HG03342 (cell line): Measurements from ENCODE around the gene PDXK.

ENCODE experiments used
- ATAC-seq: cut with Tn5 transposase; IDR thresholded peaks from one replicate; pipeline ENCODE4 v1.9.1; 2021; ENCODE audit warnings: mild to moderate bottlenecking, moderate library complexity; ENCODE audit not compliant: unreplicated experiment

PDXK gene

DNA sequence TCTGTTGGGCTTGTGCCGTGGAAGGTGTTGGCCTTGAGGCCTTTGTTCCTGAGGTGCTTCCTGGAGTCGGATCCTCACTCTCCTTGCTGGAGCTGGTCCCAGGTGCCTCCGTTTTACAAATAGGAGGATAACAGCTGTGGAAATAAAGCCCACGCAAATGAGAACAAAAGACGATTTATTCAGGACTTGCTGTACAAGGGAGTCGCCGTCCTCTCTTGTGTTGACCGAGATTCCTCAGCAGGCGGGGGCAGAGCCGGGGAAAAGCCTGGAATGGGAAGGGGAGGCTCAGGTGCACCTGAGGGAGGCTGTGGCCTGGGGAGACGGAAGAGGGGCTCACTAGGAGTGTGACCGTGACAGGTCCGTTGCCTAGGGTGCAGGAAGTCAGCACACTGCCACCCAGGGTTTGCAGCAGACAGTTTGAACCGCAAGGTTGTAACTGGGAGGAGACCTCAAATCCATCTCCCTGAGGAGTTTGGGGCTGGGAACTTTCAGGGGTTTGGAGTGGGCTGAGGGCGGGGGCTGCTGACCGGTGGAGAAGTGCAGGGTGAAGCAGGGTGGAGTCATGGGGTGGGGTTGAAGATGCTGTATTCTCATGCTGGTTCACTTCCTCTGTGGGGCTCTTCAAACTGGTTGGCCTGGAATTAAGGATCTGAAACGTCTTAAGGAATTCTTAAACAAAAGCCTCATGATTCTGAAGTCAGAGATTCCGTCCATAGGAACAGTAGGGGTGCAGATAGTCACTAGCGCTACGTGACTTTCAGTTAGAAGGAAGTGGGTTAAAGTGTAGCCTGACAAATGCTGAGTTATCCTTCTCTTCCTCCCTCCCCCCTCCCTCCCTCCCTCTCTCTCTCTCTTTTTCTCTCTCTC, 59.8 kb downstream of the PDXK start:
- ATAC-seq: no peak

DNA sequence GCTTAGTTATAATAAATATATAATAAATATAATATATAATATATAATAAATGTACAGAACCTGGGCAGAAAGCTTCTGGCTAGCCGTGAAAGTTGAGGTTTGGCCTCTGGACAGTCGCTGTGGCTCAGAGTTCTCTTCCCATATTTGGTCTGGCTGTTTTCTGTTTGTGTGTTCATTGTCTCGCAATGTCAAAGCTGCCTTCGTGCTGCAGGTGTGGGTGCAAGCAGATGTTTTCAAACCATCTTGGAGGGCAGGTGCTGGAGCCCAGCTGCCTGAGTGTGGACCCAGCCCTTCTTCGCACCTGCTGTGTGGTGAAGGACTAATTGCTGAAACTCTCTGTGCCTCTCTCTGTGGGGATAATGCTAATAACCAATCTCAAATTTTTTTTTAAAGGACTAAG, 60.7 kb downstream of the PDXK start:
- no peak for ATAC-seq

DNA sequence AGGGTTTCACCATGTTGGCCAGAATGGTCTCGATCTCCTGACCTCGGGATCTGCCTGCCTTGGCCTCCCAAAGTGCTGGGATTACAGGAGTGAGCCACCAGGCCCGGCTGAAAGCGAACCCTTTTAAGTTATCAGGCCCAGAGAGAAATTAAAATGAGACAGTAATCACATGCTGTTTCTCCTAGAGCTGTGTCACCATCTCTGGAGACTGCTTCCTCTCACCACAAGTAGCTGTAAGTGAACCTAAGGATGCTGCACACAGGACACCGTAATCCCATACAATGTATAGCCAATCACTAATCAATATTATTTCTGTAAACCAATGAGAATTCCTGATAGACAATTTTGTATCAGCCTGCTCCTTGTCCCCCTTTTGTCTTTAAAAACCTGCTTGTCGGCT, 62.9 kb downstream of the PDXK start:
- no peak for ATAC-seq

DNA sequence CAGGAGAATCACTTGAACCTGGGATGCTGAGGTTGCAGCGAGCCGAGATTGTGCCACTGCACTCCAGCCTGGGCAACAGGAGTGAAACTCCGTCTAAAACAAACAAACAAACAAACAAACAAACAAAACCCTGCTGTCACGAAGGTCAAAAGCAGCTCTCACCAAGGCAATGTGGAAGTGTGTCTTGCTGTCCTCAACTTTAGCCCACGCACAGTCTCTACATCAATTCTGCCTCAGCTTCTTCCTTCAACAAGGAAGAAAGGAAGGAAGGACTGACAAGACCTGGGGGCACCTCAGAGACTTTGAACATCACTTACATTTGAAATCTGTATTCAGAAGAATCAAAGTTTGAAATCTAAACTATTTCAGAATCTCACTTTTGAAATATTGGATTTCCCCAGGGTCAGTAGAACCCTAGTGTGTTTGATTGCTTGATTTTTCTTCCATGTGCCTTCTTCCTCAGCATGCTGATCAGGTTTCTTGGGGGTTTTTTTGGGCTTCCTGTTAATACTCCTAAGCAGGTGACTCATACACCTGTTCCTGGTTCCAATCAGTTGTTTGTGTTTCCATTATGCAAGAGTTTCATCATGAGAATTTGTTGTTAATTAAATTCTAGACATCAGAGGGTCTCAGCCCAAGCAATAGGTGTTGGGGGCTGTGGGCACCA, 63.6 kb downstream of the PDXK start:
- ATAC-seq: no peak

DNA sequence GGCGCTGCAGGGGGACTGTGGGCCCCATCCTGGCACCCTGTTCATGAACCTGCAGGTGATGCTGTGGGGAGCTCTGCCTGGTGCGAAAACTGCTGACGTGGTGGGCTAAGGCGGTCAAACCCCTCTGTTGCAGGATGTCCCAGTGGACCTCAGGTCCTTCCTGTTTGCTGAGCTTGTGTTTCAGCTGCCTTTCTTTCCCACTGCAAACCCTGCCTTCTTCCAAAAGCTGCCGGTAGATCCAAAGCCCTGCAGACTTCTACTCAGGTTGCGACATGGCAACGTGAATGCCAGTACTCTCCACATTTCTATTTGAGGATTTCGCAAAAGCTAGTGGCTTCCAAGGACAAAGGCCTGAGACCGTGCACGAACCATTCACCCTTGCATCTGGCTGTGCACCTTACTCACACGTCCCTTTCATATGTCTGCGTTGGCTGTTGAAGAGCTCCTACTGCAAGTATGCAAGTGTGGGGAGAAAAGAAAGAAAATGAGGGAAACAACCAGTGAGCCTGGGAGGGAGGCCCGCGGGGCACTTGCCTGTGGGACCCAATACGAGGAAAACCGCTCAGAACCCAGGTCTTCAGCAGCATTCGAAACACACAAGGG, 64.3 kb downstream of the PDXK start:
- no peak for ATAC-seq

DNA sequence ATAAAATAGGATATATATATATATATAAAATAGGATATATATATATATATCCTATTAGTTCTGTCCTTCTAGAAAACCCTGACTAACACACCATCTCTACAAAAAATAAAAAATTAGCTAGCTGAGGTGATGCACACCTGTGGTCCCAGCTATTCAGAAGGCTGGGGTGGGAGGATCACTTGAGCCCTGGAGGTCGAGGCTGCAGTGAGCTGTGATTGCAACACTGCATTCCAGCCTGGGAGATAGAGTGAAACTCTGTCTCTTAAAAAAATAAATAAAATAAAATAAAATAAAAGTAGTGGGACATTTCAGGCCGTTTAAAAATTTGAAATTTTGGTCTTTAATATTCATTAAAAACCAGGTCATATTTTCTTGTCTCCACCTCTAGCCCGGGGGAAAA, 66.2 kb downstream of the PDXK start:
- ATAC-seq: no peak

DNA sequence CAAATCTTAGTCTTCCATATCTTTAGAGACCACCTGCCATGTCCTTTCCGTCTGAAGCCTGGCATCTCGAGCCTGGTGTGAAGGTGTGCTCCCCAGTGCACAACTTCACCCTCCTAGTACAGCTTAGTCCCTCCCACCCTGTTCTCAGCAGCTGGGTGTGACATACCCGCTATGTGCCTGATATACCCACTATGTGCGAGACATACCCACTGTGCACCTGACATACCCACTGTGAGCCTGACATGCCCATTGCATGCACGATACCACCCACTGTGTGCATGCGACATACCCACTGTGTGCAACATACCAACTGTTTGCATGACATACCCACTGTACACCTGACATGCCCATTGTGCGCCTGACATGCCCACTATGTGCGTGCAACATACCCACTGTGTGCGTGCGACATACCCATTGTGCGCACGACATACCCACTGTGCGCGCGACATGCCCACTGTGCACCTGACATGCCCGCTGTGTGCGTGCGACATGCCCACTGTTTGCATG, 67.4 kb downstream of the PDXK start:
- no peak for ATAC-seq

DNA sequence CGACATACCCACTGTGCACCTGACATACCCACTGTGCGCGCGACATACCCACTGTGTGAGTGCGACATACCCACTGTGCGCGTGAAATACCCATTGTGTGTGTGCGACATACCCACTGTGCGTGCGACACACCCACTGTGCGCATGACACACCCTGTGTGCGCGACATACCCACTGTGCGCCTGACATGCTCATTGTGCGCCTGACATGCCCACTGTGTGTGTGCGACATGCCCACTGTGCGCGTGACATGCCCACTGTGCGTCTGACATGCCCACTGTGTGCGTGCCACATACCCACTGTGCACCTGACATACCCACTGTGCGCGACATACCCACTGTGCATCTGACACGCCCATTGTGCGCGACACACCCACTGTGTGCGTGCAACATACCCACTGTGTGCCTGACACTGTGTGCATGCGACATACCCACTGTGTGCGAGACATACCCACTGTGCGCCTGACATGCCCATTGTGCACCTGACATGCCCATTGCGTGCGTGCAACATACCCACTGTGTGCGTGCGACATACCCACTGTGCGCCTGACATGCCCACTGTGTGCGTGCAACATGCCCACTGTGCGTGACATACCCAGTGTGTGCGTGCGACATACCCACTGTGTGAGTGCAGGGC, 68.0 kb downstream of the PDXK start:
- no peak for ATAC-seq

DNA sequence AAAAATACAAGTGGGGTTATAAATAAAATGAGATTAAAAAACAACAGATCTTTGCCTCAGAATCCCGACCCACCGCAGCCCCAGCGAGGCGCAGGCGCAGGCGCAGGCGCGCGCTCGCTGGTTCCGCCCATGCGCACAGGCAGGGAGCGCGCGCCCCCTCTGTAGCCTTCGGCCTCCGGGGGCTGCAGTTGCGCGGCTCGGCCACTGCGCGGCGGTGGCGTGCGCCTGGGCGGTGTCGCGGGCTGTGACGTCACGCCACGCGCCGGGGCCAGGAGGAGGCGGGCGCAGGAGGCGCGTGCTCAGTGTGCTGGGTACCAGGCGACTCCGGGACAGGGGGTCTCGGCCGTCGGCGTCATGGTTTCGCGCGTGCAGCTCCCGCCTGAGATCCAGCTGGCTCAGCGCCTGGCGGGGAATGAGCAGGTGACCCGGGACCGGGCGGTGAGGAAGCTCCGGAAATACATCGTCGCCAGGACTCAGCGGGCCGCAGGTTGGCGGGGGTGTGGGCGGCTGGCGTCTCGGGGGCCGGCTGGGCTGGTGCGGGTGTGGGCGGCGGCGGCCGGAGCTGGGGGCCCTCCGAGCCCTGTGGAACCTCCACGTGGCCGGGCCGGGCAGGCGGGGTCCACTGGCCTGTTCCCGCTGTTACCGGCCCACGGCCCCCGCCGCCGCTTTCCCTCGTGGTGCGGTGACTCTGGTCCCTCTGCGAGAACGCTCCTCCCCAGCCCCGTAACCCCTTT, 70.5 kb downstream of the PDXK start, which contains the start of gene RRP1:
Gene RRP1 (plus strand): TSS at position 302 of the 734 bp plus-strand sequence. CDS start 53 bp downstream, at position 355.
- peak; percentile 80 for ATAC-seq

DNA sequence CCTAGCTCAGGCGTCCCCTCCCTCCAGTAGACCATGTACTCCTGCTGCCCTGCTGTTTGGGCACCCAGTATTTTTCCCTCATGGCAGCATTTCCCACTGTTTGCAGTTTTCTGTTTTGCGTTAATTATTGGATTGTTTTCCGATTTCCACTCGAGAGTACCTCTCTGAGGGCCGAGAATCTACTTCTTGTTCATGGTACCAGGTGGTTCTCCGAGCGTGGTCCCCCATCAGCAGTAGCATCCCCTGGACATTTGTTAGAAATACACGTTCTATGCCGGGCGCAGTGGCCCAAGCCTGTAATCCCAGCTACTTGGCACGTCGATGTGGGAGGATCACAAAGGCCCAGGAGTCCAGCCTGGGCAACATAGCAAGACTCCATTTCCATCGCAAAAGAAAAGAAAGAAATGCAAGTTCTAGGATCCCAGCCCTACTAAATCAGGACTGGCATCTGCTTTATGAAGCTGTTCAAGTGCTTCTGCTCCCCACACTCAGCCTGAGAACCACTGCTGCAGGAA, 71.1 kb downstream of the PDXK start:
- no peak for ATAC-seq

DNA sequence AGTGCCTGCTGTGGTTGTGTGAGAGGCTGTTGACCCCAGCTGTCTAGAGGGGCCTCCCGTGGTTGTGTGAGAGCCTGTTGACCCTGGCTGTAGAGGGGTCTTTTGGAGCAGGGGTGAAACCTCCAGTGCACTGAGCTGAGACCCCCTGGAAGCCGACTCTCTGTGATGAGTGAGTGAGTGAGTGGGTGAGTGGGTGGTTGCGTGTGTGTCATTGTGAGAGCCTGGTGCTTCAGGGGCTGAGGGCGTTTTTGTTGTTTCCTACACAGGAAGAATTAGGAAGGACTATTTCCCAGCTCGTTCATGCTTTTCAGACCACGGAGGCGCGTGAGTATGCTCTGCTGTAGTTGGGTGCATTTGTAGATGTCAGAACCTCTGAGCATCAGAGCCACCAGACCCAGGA, 73.5 kb downstream of the PDXK start:
- ATAC-seq: no peak

DNA sequence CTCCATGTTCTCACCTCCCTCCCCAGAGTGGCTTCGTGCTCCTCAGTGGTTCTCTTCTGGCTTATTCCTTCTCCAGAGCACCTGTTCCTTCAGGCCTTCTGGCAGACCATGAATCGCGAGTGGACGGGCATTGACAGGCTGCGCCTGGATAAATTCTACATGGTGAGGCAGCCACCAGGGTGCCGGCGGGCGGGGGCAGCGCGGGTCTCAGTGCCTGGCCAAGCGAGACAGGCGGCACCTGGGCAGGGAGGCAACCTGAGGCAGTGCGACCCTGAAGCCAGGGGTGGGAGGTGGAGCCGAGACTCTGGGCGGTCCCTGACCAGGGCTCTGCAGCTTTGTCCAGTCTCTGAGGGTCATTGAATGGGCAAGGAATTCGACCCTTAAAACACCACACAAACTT, 74.3 kb downstream of the PDXK start:
- ATAC-seq: no peak

DNA sequence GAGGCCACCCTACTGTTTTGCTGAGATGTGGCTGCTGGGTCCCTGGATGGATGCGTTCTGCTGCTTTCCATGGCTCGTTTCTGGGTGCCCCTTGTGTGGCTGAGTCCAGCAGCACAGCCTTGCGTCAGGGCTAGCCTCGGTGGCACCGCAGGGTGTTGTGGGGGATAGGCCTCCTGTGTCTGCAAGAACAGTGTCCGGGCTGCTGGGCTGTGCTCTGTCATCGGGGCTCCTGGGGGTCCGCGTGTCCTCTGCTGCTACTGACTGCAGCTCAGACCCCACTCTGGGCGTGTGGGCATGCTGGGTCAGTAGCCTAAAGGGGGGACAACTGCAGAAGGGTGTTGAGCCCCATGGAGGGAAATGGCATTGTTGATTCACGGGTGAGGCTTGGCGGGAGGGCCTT, 75.4 kb downstream of the PDXK start:
- ATAC-seq: no peak

DNA sequence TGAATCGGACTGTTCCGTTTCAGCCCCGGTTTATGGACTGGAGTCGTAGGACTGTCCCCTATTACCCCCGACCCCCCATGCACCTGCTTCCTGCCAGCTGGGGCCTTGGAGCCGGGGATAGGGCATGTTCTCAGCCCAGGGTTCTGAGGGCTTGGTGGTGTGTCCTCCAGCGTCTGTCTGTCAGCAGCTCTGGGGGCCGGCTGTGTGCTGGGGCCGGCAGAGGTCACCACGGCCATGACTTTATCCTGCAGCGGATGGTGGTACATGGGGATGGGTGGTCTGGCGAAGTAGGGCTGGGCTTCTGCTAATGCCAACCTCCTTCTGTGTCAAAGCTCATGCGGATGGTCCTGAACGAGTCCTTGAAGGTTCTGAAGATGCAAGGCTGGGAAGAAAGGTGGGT, 75.9 kb downstream of the PDXK start:
- ATAC-seq: no peak

DNA sequence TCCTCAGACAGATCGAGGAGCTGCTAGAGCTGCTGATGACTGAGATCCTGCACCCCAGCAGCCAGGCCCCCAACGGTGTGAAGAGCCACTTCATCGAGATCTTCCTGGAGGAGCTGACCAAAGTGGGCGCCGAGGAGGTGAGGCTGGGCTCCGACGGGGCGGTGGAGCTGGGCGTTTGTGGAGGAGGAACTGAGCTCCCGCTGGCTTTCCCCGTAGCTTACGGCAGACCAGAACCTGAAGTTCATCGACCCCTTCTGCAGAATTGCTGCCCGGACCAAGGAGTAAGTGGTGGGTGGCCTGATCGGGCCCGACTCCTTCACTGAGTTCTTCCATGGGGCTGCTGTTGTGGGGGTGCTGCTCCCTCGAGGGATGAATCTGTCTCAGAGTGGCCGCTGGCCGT, 78.5 kb downstream of the PDXK start:
- ATAC-seq: no peak

DNA sequence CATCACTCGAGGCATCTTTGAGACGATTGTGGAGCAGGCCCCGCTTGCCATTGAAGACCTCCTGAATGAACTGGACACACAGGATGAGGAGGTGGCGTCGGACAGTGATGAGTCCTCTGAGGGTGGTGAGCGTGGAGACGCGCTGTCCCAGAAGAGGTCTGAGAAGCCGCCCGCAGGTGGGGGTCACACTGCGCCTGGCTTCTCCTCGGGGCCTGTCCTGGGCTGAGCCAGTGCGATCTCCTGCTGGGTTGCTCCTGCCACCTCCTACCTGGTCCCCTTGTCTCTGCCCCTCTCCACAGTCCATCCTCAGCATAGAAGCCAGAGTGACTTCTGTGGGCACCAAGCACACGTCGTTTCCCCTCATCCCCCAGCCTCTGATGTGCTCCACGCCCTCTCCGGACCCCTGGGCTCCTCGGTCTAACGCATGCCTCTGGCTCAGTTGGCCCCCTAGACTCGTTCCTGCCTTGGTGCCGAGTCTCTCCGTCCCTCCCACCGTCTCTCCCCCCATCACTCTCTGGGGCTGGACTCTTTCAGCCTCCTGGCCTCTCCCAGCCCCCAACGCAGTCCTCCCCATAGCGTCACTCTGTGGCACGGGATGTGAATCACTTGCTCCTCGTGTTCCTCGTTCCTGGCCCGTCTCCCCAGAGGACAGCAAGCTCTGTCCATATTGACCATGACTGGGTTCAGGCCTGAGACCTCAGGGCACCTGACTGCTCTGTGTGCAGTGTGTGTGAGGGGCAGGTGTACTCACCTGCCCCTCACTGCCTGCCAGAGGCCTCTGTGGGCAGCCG, 79.2 kb downstream of the PDXK start:
- ATAC-seq: no peak

DNA sequence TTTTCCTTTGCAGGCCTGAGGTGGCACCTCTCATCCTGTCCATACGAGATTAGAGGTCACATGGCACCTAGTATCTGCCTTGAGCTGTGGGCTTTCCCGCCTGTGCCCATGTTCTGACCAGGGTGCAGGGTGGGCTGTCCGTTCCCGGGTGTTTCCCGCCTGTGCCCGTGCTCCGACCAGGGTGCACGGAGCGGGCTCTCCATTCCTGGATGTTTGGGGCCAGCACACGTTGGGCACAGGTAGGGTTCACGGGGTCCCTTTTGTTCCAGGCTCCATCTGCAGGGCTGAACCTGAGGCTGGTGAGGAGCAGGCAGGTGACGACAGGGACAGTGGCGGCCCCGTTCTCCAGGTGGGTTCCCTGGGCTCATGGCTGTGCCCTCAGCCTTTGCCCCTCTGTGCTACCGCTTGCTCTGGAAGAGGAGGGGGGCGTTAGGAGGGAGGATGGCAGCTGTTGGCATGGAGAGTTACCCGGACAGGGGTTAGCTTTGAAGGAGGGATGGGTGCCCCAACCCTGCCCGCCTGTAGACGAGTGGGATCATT, 80.4 kb downstream of the PDXK start:
- no peak for ATAC-seq

DNA sequence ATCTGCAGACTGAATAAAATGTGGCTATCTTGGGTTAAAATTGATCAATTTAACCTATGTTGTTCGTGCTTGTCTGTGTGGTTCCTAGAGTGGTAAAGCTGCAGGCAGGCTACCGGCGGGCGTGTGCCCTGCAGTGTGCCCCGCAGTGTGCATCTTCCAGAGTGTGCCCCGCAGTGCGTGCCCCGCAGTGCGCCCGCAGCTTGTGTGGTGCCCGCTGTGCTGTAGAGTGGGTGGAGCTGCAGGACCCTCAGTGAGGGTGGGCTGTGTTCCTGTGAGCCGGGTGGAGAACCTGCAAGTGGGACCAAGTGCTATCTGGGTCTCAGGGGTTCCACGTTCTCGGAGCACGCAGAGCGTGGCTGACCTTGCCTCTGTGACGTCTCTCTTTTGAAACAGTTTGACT, 81.2 kb downstream of the PDXK start:
- no peak for ATAC-seq

DNA sequence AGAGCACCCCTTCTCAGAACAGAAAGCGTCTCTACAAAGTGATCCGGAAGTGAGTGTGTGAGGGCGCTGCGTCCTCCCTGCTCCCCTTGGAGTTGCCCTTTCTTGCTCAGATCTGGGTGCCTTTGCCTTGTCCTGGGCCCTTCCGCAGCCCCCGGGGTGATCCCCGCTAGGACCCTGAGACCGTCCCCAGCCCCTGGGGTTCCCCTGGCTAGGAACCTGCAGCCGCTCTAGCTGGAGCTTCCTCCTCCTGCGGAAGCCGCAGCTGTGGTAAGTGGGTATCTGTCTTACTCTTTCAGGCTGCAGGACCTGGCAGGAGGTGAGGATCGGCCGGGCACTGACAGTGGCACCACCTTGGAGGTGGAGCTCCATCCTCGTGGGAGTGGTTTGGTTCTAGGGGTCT, 81.6 kb downstream of the PDXK start:
- ATAC-seq: no peak
